Glutamatergic neuron (in vitro differentiated cells): ENCODE measurements around the gene FERMT3. TPM values are rescaled to one million over a fixed set of nuclear protein-coding genes. Genes with fewer than 3 reads are reported as not detected.
A peak's percentile ranks its signal among the peaks of the same experiment; 100 is the strongest.

ENCODE experiments used
- DNase-seq: peaks from one replicate; pipeline ENCODE4 v3.0.0; 2022
- H3K27ac Mint-ChIP-seq: one replicate; pipeline ENCODE4 v1.8.0; 2020; ENCODE audit warnings: mild to moderate bottlenecking, mixed read lengths, inconsistent platforms; ENCODE audit not compliant: unreplicated experiment
- H3K27me3 Mint-ChIP-seq: one replicate; pipeline ENCODE4 v1.8.0; 2020; ENCODE audit warnings: mild to moderate bottlenecking, moderate library complexity, mixed read lengths, inconsistent platforms; ENCODE audit not compliant: unreplicated experiment
- H3K36me3 Mint-ChIP-seq: one replicate; pipeline ENCODE4 v1.8.0; 2020; ENCODE audit warnings: mild to moderate bottlenecking, mixed read lengths, inconsistent platforms; ENCODE audit not compliant: unreplicated experiment
- H3K4me1 Mint-ChIP-seq: one replicate; pipeline ENCODE4 v1.8.0; 2020; ENCODE audit warnings: mild to moderate bottlenecking, low read depth, mixed read lengths, inconsistent platforms; ENCODE audit not compliant: unreplicated experiment
- H3K4me3 Mint-ChIP-seq: one replicate; pipeline ENCODE4 v1.8.0; 2020; ENCODE audit warnings: mild to moderate bottlenecking, mixed read lengths, inconsistent platforms; ENCODE audit not compliant: unreplicated experiment
- H3K9me3 Mint-ChIP-seq: one replicate; pipeline ENCODE4 v1.8.0; 2020; ENCODE audit warnings: mild to moderate bottlenecking, moderate library complexity, mixed read lengths, inconsistent platforms; ENCODE audit not compliant: unreplicated experiment
- CTCF ChIP-seq: fragments of 200-600 bp; sonication (generic); IDR thresholded peaks from one replicate; pipeline ENCODE4 v1.5.0; 2021; ENCODE audit not compliant: partially characterized antibody, unreplicated experiment
- total RNA-seq: library from RNA; stranded (reverse); fragmentation: NEBNext Ultra II Directional; extraction: Animal tissue kit (Norgen Biotek cat#: 25700); gene quantifications from one replicate; pipeline ENCODE4 v1.2.1, GENCODE V29; 2021; ENCODE audit not compliant: unreplicated experiment

The FERMT3 gene
- total RNA-seq, 1 donor from 2014 or later: 2.0 TPM

- no peak overlapping the region for H3K4me3 Mint-ChIP-seq
- H3K36me3 Mint-ChIP-seq: no peaks in the 10 kb centered on the region
- H3K27ac Mint-ChIP-seq: no peak overlapping the region
- peaks cover 12% of the 10 kb centered on the region for H3K27me3 Mint-ChIP-seq
- TF ChIP-seq CTCF: no peak
- DNase-seq: peak; percentile 21
- no peaks in the 10 kb centered on the region for H3K4me1 Mint-ChIP-seq
- peaks cover 3% of the 10 kb centered on the region for H3K9me3 Mint-ChIP-seq
Observed at GRCh38 chr11:64211181-64211872, 4.8 kb downstream of the FERMT3 start.

- Mint-ChIP-seq H3K9me3 (no peaks in the 10 kb centered on the region), H3K4me1 (no peaks in the 10 kb centered on the region), H3K27me3 (peaks cover 9% of the 10 kb centered on the region), H3K36me3 (no peaks in the 10 kb centered on the region), H3K4me3 (no peak overlapping the region), H3K27ac (no peak overlapping the region)
- DNase-seq: no peak
- no peak for TF ChIP-seq CTCF
Observed at GRCh38 chr11:64216879-64217278, 10.4 kb downstream of the FERMT3 start.

GRCh38 chr11:64218628-64219353 is 12.3 kb downstream of the FERMT3 start:
- no peak overlapping the region for H3K27ac Mint-ChIP-seq

GRCh38 chr11:64219354-64219684 is 12.8 kb downstream of the FERMT3 start:
- no peak overlapping the region for H3K4me3 Mint-ChIP-seq
- no peaks in the 10 kb centered on the region for H3K9me3 Mint-ChIP-seq
- H3K27me3 Mint-ChIP-seq: peaks cover 2% of the 10 kb centered on the region
- no peak overlapping the region for H3K27ac Mint-ChIP-seq
- no peak for DNase-seq
- H3K4me1 Mint-ChIP-seq: no peaks in the 10 kb centered on the region
- H3K36me3 Mint-ChIP-seq: no peaks in the 10 kb centered on the region
- TF ChIP-seq CTCF: no peak

More at GRCh38 chr11:64218628-64219353, 12.3 kb downstream of the FERMT3 start:
- no peak overlapping the region for H3K4me3 Mint-ChIP-seq
- no peaks in the 10 kb centered on the region for H3K36me3 Mint-ChIP-seq
- H3K9me3 Mint-ChIP-seq: no peaks in the 10 kb centered on the region
- no peak for DNase-seq
- no peaks in the 10 kb centered on the region for H3K4me1 Mint-ChIP-seq
- peaks cover 1% of the 10 kb centered on the region for H3K27me3 Mint-ChIP-seq
- no peak for TF ChIP-seq CTCF

GRCh38 chr11:64219755-64220154 is 13.2 kb downstream of the FERMT3 start:
- DNase-seq: no peak
- no peak for TF ChIP-seq CTCF
- no peaks in the 10 kb centered on the region for H3K36me3 Mint-ChIP-seq
- no peaks in the 10 kb centered on the region for H3K4me1 Mint-ChIP-seq
- H3K9me3 Mint-ChIP-seq: no peaks in the 10 kb centered on the region
- no peak overlapping the region for H3K4me3 Mint-ChIP-seq
- no peak overlapping the region for H3K27ac Mint-ChIP-seq
- H3K27me3 Mint-ChIP-seq: peaks cover 2% of the 10 kb centered on the region
